HG03439 (cell line): ENCODE measurements around the gene SORBS2.

Experiments
- ATAC-seq: cut with Tn5 transposase; IDR thresholded peaks from one replicate; pipeline ENCODE4 v1.9.1; 2021; ENCODE audit warnings: mild to moderate bottlenecking, moderate library complexity; ENCODE audit not compliant: unreplicated experiment

Gene SORBS2

DNA sequence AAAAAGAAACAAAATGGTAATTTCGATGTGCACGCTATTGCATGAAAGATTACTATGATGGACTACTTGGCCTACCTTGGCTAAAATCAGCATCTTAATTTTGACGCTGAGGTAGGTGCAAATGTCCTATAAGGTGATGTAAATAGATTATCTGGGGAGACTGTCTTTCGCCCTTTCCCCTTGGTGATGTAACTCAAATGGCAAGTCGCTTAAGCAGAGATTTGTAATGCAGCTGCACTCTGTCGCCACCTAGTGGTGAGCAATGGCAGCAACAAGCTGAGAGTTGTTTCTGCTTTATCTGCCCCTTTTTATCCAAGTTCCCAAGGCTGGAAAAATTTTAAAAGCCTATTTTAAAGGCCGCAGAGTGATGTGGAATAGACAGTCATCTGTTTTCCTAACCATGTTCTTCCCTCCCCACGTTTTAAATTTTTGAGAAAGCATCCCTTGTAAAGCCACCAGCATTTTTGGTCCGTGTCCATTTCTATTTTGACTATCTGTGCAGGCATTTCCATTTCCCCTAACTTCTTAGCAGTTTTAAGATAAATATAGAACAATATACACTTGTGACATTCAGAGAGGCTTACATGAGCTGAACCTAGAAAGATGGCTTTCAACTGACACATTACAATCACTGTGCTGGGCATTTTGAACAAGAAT is 214.3 kb downstream of the SORBS2 start:
- no peak for ATAC-seq

- no peak for ATAC-seq
Observed at GRCh38 chr4:185592845-185593488, 219.0 kb downstream of the SORBS2 start.

- ATAC-seq, result no peak
Observed at GRCh38 chr4:185592438-185592837, 219.6 kb downstream of the SORBS2 start.

- no peak for ATAC-seq
Observed at GRCh38 chr4:185591679-185592141, 220.3 kb downstream of the SORBS2 start.

DNA sequence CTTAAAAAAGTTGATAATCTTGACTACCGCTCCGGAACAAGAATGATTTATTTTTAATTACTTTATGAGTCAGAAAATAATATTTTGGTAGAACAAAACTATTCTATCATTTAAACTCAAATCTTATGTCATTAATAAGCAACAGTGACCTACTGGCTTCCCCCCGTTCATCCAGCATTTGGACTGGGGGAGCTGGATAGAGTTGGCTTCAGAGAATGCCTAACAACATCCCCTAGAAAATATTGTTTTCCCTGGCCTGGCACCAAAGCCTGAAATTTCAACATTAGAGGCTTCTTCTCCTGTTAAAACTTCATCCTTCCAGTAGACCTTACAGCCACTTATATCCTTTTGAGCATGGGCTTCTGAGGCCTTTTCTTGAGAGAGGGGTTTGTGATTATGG is 221.0 kb downstream of the SORBS2 start:
- ATAC-seq, result no peak

GRCh38 chr4:185589067-185589836 is 222.7 kb downstream of the SORBS2 start:
- ATAC-seq, result no peak

DNA sequence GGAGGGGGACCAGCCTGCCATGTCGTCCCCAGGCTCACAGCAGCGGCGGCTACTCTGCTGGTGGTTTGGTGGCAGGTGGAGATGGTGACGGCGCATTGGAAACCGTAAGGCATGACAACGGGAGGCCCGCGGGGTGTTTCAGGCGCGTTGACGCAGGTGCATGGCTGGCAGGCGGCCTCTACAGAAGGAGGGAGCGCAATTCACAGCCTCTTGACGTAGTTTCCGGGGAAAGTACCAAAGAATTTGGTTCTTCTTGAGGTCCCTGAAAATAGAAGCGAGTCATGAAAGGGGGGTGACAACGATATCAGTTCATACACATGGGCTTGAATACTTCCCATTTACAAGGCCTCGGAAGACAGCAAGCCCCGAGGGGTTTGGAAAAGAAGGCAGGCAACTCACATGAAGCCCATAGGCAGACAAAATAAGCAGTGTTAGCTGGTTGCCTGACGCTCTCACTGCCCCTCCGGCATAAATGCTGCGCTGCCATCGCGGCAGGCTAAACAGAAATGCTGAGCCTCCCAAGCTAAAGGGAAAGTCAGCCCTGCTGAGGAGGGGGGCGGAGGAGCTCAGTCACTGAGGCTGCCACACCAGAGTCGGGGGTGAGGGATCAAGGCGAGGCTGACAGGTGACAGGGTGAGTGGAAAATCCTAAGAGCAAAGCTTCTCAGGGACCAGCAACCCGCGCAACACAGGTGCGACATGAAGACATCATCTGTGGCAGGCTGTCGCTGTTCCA is 224.4 kb downstream of the SORBS2 start:
- peak; percentile 99 for ATAC-seq

GRCh38 chr4:185587030-185587426 is 225.0 kb downstream of the SORBS2 start:
- no peak for ATAC-seq

- no peak for ATAC-seq
Observed at GRCh38 chr4:185585211-185585610, 226.8 kb downstream of the SORBS2 start.

DNA sequence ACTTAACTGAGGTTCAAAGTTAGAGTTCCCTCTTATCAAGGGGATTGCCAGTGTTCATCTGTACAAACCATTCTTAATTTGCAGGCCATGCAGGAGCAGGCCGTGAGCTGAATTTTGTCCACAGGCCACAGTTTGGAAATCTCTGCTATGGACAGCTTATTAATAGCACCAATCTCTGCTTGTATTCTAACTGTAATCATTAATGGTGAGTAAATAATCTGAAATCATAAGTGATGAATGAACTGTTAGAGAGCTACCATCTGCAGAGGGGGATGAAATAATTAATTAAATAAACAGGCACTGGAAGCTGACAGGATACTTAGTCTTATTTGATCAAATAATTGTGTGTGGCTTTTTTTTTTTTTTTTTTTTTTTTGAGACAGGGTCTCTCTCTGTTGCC is 228.2 kb downstream of the SORBS2 start:
- ATAC-seq, result no peak

DNA sequence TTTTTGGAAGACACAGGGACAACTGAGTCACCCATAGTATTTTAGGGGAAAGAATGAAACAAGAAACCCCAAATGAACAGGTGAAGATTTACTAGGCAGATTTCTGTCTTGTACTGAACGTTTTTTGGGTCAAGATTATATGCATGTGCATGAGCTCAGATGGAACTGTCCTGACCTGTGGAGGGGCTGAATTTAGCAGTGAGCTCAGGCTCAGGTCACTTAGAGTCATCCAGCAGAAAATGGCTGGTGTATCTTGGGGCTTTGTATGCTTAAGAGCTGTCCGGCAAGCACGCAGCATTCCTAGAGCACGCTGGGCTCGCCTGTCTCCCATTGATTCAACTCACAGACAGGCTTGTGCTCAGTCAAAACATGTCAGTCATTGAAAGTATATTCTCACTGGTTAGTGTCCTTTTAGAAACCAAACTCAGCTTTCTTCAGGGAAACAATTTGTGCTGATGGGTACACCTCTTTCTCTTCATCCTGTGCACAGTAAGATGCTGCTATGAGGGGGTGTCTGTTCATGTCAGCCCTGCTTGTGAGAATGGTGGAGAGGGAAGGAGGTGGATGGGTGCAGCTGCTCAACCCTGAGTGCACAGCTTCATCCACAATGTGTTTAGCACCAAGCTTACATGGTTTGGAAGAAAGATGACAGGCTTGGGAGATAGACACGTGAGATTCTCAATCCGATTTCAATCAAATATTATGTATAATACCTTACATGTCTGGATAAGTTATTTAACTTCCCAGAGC is 229.2 kb downstream of the SORBS2 start:
- no peak for ATAC-seq

DNA sequence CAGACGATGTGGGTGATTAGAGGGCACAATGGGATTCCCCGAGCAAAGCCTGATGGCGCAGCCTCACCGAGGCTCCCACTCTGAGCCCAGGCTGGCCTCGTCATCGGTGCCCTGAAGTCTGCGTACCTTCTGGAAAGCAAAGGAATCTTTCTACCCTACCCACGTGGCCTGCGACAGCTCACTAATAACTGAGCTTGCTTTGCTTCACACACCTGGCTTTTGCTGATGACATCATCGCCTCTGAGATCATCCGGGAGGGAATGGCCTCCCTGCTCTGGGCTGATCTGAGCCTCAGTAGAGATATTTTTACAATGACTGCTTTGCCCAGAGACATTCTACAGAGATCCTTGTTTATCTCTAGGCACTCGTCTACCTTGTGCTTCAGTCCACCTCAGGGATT is 231.3 kb downstream of the SORBS2 start:
- no peak for ATAC-seq

GRCh38 chr4:185578284-185578683 is 233.7 kb downstream of the SORBS2 start:
- no peak for ATAC-seq

DNA sequence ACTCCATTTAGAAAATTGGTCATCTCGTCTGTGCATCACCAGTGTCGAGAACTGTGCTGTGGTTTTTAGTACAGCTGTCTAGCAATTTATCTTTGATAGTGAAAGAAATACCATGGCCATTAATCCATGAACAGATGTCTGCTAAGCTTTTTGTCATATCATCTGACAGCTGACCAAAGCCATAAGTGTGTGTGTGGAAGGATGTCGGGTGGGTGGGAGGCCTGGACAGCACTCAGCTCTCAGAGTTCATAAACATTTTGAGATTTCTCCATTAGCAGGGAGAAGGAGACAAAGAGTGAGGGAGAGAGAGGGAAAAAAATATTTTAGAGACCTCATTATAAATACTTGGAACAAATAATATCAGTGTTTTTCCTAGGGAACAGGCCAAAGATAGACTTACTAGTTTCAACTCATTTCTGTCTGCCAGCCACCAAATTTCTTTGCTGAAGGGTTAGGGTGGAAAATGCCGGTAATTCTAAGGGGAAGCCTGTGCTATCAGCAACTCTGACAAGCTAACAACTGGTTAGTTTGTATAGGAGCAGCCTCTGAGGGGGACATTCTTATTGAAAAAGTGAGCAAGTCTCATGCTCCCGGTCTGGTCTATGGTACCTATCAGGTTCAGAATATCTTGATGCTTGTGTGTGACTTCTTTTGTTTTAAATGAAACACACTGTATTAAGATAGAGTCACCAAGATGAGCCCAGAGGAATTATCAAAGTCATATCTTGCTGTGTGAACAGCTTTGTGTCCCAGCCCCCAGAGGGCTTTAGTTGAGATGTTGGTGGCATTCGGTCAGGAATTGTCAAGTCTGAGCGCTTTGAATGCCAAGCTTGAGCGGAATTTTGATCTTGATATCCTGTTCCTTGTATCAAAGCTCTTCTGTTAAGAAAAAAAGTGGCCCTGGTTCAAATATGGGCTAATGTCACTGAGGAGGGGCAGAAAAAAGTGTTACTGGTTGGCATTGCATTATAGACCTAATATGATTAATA is 234.7 kb downstream of the SORBS2 start:
- no peak for ATAC-seq

GRCh38 chr4:185576314-185576961 is 235.6 kb downstream of the SORBS2 start:
- no peak for ATAC-seq

DNA sequence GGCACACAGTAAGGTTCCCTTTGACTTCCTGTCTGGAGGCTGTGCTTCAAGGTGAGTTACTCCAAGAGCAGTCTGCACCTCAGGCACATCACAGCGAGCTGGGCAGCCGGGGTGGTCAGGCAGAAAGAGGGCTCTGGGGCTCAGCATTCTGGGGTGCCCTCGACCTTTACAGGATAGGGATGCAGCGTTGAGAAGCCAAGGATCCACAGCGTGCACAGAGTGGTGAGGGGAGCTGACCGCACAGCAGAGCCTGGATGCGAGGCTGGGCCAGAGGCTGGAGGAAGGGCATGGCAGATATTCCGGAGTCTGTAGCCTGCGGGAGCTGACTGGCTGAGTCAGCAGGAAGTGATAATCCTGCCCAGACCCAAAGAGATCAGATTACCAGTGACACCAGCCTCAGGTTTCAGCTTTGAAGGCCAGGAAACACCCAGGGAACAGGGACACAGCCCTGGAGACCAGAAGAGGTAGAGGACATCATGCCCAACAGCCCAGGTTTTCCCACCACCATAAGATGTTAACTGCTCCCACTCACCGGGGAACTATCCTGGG is 238.3 kb downstream of the SORBS2 start:
- ATAC-seq, result no peak

DNA sequence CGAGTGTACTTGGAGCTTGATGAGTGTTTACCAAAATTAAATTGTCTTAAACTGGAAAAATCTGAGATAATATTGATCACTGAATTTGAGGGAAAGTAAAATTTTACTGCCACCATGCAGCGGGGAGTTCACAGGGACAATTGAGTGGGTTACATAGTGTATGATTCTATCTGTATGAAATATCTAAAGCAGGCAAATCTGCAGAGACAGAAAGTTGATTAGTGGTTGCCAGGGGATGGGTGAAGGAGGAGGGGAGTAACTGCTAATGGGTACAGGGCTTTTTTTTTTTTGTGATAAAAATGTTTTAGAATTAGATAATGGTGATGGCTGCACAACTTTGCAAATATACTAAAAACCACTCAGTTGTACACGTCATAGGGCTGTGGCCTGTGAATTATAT is 241.3 kb downstream of the SORBS2 start:
- ATAC-seq, result no peak
